ENCODE measurements around the gene CD209. TPM values are rescaled to one million over a fixed set of nuclear protein-coding genes. Genes with fewer than 3 reads are reported as not detected.

CD209 gene
- total and polyA plus RNA-seq, 4 donors = 0.57 to 3.3 (median 1.8) TPM

GRCh38 chr19:7779631-7780486 lies 32.5 kb upstream of the CD209 start:
- no peaks in the 10 kb centered on the region for H3K36me3 ChIP-seq (ENCODE audit: control insufficient read depth in 4 of 4, insufficient read depth in 4 of 4, low read length in 4 of 4)
- H3K9ac ChIP-seq (ENCODE audit: insufficient read depth in 1 of 2, low read length in 2 of 2) = no peak overlapping the region
- WGBS, 2 donors = 84 to 88% methylated on average over 26 of the region's 26 CpGs
- no peaks in the 10 kb centered on the region for H3K4me1 ChIP-seq (ENCODE audit: control insufficient read depth in 5 of 5, insufficient read depth in 5 of 5, low read length in 5 of 5)
- TF ChIP-seq CTCF (IDR thresholded peaks at IDR 0.05; ENCODE audit: control extremely low read depth, extremely low read depth) = no peak
- H3K4me3 ChIP-seq = no peak overlapping the region
- no peak overlapping the region for H3K27ac ChIP-seq (ENCODE audit: low read depth in 1 of 2, low read length in 1 of 2)
- ATAC-seq (ENCODE audit: insufficient read depth, low FRiP score) (no peak), DNase-seq (no peak)
- H3K9me3 ChIP-seq (ENCODE audit: control insufficient read depth in 4 of 4, insufficient read depth in 3 of 4, low read length in 3 of 4) = no peaks in the 10 kb centered on the region
- peaks cover 0 to 4% (median 2%) of the 10 kb centered on the region in 3 donors for H3K27me3 ChIP-seq (ENCODE audit: control insufficient read depth in 3 of 3, insufficient read depth in 3 of 3, low read length in 2 of 3)

GRCh38 chr19:7778081-7778480 lies 30.7 kb upstream of the CD209 start:
- peaks cover 0 to 1% (median 0%) of the 10 kb centered on the region in 5 donors for H3K4me1 ChIP-seq (ENCODE audit: control insufficient read depth in 5 of 5, insufficient read depth in 5 of 5, low read length in 5 of 5)
- H3K27me3 ChIP-seq (ENCODE audit: control insufficient read depth in 3 of 3, insufficient read depth in 3 of 3, low read length in 2 of 3) = peaks cover 0 to 4% (median 0%) of the 10 kb centered on the region in 3 donors
- ATAC-seq (ENCODE audit: insufficient read depth, low FRiP score) (no peak), DNase-seq (no peak)
- H3K9ac ChIP-seq (ENCODE audit: insufficient read depth in 1 of 2, low read length in 2 of 2) = no peak overlapping the region
- H3K9me3 ChIP-seq (ENCODE audit: control insufficient read depth in 4 of 4, insufficient read depth in 3 of 4, low read length in 3 of 4) = no peaks in the 10 kb centered on the region
- TF ChIP-seq CTCF (IDR thresholded peaks at IDR 0.05; ENCODE audit: control extremely low read depth, extremely low read depth) = no peak
- H3K4me3 ChIP-seq = no peak overlapping the region
- WGBS, 2 donors = 45 to 69% methylated on average over 5 of the region's 5 CpGs
- H3K36me3 ChIP-seq (ENCODE audit: control insufficient read depth in 4 of 4, insufficient read depth in 4 of 4, low read length in 4 of 4) = no peaks in the 10 kb centered on the region
- no peak overlapping the region for H3K27ac ChIP-seq (ENCODE audit: low read depth in 1 of 2, low read length in 1 of 2)

- no peak overlapping the region for H3K27ac ChIP-seq (ENCODE audit: low read depth in 1 of 2, low read length in 1 of 2)
- DNase-seq = no peak
- no peak for ATAC-seq (ENCODE audit: insufficient read depth, low FRiP score)
- no peaks in the 10 kb centered on the region for H3K36me3 ChIP-seq (ENCODE audit: control insufficient read depth in 4 of 4, insufficient read depth in 4 of 4, low read length in 4 of 4)
- TF ChIP-seq CTCF (IDR thresholded peaks at IDR 0.05; ENCODE audit: control extremely low read depth, extremely low read depth) = no peak
- 92 to 94% methylated on average over 9 of the region's 9 CpGs for WGBS, 2 donors
- H3K27me3 ChIP-seq (ENCODE audit: control insufficient read depth in 3 of 3, insufficient read depth in 3 of 3, low read length in 2 of 3) = peaks cover 0 to 2% (median 0%) of the 10 kb centered on the region in 3 donors
- H3K9ac ChIP-seq (ENCODE audit: insufficient read depth in 1 of 2, low read length in 2 of 2) = no peak overlapping the region
- no peak overlapping the region for H3K4me3 ChIP-seq
- no peaks in the 10 kb centered on the region for H3K9me3 ChIP-seq (ENCODE audit: control insufficient read depth in 4 of 4, insufficient read depth in 3 of 4, low read length in 3 of 4)
- peaks cover 0 to 1% (median 0%) of the 10 kb centered on the region in 5 donors for H3K4me1 ChIP-seq (ENCODE audit: control insufficient read depth in 5 of 5, insufficient read depth in 5 of 5, low read length in 5 of 5)
Measured at GRCh38 chr19:7775761-7776160, 28.4 kb upstream of the CD209 start.
